Body of pancreas (tissue), 4 donors: Measurements from ENCODE around the gene TMEM186.

Experiments
- POLR2A ChIP-seq, 3 donors: fragments of 450-650 bp; IDR thresholded peaks; one replicate each; pipeline ENCODE4 v1.6.1; 2016; ENCODE audit warnings: antibody characterized with exemption in 3 of 3, mild to moderate bottlenecking in 2 of 3
- TF ChIP-seq, protein P1 (sequence below), 7 experiments: fragments of 450-650 bp in 4 of 7; fragments of 200-600 bp in 3 of 7; sonication (generic) in 3 of 7; IDR thresholded peaks; one replicate each; pipeline ENCODE4 v1.5.1; 2016 to 2019; ENCODE audit warnings: antibody characterized with exemption in 7 of 7

DNA sequence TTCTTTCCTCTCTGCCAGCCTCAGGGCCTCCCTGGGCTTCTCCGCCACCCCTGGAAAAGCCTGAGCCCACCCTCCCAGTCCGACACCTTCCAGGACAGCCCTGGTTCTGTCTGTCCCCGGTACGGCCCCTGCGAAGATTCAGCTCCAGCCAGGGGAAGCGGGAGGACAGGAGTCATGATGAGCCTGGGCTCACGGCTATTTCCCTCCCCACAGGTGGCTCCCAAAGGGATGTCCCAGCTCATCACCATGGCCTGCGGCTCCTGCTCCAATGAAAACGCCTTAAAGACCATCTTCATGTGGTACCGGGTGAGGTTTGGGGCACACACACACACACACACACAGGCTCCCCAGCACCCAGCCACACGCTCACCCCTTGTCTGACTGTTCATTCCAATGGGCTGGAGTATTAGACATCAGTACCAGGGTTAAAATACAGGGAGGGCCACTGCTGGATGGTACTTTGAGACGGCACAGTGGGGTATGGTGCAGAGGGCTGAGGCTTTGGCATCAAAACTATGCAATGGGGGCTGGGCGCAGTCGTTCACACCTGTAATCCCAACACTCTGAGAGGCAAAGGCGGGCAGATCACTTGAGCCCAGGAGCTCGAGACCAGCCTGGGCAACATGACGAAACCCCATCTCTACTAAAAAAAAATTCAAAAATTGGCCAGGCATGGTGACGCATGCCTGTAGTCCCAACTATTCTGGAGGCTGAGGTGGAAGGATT is 32.8 kb downstream of the TMEM186 start:
- no peak for TF ChIP-seq POLR2A (IDR thresholded peaks at IDR 0.05)
- TF ChIP-seq, protein P1, sequence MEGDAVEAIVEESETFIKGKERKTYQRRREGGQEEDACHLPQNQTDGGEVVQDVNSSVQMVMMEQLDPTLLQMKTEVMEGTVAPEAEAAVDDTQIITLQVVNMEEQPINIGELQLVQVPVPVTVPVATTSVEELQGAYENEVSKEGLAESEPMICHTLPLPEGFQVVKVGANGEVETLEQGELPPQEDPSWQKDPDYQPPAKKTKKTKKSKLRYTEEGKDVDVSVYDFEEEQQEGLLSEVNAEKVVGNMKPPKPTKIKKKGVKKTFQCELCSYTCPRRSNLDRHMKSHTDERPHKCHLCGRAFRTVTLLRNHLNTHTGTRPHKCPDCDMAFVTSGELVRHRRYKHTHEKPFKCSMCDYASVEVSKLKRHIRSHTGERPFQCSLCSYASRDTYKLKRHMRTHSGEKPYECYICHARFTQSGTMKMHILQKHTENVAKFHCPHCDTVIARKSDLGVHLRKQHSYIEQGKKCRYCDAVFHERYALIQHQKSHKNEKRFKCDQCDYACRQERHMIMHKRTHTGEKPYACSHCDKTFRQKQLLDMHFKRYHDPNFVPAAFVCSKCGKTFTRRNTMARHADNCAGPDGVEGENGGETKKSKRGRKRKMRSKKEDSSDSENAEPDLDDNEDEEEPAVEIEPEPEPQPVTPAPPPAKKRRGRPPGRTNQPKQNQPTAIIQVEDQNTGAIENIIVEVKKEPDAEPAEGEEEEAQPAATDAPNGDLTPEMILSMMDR (IDR thresholded peaks at IDR 0.05): no peak
